ENCODE measurements around the gene GSTCD. TPM values are rescaled to one million over a fixed set of nuclear protein-coding genes. Genes with fewer than 3 reads are reported as not detected.

GSTCD gene
- total RNA-seq, 4 donors from 2014 or later: 6.2 to 11.9 (median 9.1) TPM

DNA sequence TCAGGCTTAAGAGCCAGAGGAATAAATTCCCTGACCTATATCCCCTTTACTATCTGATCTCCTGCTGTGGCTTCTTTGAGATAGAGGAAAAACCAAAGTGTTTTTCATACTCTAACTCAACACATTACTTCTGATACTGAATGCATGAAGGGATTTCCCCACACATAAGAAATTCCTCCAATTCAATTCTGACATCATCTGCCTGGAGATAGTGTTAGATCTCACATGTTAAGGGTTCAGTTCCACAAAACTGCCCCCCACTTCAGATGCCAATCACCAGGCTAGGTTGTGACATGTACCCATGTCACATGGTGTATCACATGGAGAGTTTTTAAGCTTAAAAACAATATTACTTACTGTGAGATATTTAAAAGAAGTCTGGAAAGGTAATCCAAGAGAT is 46.8 kb downstream of the GSTCD start:
- TF ChIP-seq, protein P1, sequence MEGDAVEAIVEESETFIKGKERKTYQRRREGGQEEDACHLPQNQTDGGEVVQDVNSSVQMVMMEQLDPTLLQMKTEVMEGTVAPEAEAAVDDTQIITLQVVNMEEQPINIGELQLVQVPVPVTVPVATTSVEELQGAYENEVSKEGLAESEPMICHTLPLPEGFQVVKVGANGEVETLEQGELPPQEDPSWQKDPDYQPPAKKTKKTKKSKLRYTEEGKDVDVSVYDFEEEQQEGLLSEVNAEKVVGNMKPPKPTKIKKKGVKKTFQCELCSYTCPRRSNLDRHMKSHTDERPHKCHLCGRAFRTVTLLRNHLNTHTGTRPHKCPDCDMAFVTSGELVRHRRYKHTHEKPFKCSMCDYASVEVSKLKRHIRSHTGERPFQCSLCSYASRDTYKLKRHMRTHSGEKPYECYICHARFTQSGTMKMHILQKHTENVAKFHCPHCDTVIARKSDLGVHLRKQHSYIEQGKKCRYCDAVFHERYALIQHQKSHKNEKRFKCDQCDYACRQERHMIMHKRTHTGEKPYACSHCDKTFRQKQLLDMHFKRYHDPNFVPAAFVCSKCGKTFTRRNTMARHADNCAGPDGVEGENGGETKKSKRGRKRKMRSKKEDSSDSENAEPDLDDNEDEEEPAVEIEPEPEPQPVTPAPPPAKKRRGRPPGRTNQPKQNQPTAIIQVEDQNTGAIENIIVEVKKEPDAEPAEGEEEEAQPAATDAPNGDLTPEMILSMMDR (IDR thresholded peaks at IDR 0.05; ENCODE audit: low read depth): no peak

DNA sequence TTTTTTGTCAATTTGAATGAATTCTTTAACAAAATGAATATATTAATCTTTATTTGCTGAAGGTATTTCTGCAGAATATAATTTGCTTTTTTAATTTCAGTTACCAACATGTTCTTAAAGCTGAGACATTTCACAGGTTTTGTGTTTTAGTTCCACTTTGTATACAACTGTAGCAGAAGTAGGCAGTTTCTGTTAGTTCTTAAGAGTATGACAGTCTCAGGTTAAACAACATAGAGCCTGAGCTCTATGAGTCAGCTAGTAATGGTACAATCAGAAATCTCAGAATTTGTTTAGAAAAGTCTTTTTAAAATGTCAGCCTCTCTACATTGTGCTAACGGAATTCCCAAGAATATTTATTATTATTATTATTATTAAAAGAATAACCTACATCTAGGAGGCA is 50.4 kb downstream of the GSTCD start:
- TF ChIP-seq, protein P1 (IDR thresholded peaks at IDR 0.05; ENCODE audit: low read depth): no peak

DNA sequence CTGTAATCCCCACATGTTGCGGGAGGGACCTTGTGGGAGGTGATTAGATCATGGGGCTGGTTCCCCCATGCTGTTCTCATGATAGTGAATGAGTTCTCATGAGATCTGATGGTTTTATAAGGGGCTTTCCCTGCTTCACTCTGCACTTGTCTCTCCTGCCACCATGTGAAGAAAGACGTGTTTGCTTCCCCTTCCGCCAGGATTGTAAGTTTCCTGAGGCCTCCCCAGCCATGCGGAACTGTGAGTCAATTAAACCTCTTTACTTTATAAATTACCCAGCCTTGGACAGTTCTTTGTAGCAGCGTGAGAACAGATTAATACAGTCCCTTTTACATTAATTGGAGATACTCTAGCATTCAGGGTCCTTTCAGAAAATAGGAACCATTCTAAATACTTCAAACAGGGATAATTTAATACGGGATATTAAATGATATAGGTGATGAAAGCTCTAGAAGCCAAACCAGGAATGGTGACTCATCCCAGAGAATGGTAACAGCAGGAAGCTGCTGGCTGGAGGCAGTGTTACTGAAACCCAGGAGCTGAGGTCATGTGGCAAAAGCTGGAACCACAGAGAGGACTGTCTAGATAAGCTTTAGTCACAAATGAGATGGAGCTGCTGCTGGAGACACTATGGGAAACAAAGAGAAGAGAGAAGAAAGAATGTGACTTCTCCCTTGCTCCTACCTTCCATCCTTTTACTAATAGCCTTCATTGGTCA is 57.3 kb downstream of the GSTCD start:
- TF ChIP-seq, protein P1 (IDR thresholded peaks at IDR 0.05; ENCODE audit: low read depth): no peak

DNA sequence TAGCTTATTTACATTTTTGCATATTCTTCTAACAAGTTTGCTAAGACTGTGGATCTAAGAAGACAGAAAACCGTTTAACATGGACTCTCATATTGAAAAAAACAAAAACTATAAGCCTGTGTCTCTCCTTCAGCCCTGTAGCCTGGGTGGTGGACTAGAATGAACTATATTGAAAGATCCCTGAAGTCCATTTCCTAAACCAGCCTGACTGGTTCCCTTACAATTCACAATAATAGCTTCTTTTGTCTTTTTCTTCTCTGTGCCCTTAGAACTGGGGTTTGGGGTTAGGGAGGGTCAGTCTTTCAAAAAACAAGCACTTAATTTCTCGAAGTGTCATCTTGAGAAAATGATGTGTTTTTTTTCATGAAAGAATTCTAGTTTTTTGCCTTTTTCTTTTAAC is 59.0 kb downstream of the GSTCD start:
- TF ChIP-seq, protein P1 (IDR thresholded peaks at IDR 0.05; ENCODE audit: low read depth): no peak

DNA sequence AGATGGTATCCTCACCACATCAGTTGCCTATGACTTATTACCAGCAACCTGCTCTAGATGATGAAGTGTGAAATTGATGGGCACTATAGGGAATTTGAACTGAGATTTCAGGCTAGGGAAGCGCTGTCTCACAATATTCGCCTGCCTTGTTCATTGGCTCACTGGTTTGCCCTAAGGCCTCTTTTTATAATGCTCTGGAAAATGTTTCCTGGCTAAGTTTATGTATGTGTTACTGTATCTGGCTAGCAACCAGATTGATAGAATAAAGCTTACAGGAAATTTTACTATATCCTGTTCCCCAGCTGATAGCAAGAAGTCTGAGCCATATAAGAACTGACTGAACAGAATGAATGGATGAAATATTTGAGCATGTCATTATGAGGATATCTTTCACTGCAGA is 71.6 kb downstream of the GSTCD start:
- TF ChIP-seq, protein P1 (IDR thresholded peaks at IDR 0.05; ENCODE audit: low read depth): no peak

DNA sequence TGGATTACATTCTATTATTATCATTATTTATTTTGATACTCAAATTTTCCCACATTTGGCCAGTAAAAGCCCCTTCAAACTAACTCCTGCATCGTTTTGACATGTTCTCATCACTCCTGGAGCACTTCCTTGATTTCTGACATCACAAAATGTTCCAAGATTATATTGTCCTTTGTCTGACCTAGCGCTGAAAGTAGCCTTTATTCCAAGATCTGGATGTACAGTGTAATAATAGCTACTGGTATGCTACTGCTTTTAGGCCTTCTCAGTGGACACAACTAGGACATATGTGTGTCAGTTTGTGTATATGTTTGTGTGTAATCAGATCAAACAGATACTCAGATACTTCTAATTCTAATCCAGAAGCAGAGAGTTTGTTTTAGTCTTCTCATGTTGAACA is 76.2 kb downstream of the GSTCD start:
- TF ChIP-seq, protein P1 (IDR thresholded peaks at IDR 0.05; ENCODE audit: low read depth): no peak

DNA sequence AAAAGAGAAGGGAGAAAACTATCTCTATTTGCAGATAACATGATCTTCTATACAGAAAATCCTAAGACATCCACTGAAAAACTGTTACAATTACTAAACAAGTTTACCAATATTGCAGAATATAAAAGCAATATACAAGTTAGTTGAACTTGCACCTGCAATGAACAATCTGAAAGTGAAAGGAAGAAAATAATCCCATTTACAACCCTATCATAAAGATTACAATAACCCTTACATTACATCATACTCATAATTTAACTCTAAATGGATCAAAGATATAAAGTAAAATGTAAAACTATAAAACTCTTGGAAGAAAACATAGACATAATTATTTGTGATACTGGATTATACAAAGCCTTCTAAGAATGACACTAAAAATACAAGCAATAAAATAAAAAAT is 77.2 kb downstream of the GSTCD start:
- TF ChIP-seq, protein P1 (IDR thresholded peaks at IDR 0.05; ENCODE audit: low read depth): no peak

All from subcutaneous adipose tissue (tissue), 4 donors.